HAP-1 (cell line): ENCODE measurements around the gene PCMT1.
"Not testable (repeated sequence)": the region's sequence is repeated elsewhere in the genome, so short reads cannot be mapped to it uniquely, and the experiment has no call there.

Source experiments
- DNase-seq, 2 experiments: peaks; one replicate each; pipeline ENCODE4 v3.0.0-alpha.2; 2016 to 2020; ENCODE audit warnings: low spot score in 2 of 2
- H3K27me3 ChIP-seq: fragments of 250-450 bp; sonication (Bioruptor Pico); 2 replicates; pipeline ENCODE4 v1.5.1; 2020; ENCODE audit warnings: low read depth, mild to moderate bottlenecking, moderate library complexity
- H3K36me3 ChIP-seq: fragments of 250-450 bp; sonication (Bioruptor Pico); replicated peaks from 2 replicates; pipeline ENCODE4 v1.5.1; 2020; ENCODE audit warnings: mild to moderate bottlenecking
- H3K4me1 ChIP-seq: fragments of 250-450 bp; sonication (Bioruptor Pico); 2 replicates; pipeline ENCODE4 v1.5.1; 2020; ENCODE audit warnings: mild to moderate bottlenecking
- H3K4me3 ChIP-seq: fragments of 250-450 bp; sonication (Bioruptor Pico); 2 replicates; pipeline ENCODE4 v1.5.1; 2020; ENCODE audit warnings: mild to moderate bottlenecking, moderate library complexity
- H3K9me3 ChIP-seq: fragments of 250-450 bp; sonication (Bioruptor Pico); 2 replicates; pipeline ENCODE4 v1.5.1; 2020; ENCODE audit warnings: mild to moderate bottlenecking, moderate library complexity
- in situ Hi-C: fragments of 300-500 bp; cut with MboI; formaldehyde crosslinking; loops from 3 replicates; pipeline ENCODE4 v1.14.3; 2020; ENCODE audit warnings: low sequenced_read_pairs, inconsistent platforms, mixed read lengths

Gene PCMT1

DNA sequence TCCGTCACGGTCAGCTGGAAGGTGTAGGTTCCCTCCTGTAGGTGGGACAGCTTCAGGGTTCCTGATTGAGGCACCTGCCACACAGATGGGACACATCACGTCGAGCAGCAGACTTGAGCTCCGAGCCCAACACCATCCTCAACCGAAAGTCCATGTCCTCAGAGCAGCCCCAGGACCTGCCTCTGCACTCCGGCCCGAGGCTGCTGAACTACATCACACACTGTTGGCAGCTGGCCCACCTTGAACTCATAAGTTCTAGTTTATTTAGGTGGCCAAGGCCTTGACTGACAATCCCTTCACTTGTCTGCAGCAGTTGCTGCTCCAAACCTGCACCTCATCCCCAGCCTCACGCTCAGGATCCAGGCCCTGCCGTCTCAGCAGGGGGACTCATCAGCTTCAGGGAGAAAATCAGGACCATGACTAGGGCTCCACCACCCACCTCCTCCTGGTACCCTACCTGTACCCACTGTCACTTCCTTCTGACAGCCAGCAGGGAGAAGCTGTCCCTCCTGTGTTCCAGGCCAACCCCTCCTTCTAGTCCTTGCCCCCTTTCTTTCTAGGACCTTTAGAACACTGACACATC is 93.6 kb downstream of the PCMT1 start:
- H3K4me1 ChIP-seq = no peaks in the 10 kb centered on the region
- no peak for DNase-seq
- in situ Hi-C loops = loop anchor here (25.0 kb wide), 1 partner anchor 169 kb away; no protein-coding TSS in a partner anchor

DNA sequence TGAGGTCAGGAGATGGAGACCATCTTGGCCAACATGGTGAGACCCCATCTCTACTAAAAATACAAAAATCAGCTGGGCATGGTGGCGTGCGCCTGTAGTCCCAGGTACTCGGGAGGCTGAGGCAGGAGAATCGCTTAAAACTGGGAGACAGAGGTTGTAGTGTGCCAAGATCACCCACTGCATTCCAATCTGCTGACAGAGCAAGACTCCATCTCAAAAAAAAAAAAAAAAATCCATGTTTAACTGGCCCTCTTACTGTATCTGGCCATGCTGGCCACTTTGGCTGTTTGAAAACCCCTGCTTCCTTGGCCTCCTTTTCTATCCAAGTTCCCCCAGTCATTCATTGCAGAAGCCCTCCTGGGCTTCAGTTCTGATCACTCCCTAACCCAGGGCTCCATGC is 94.5 kb downstream of the PCMT1 start:
- not testable (repeated sequence) for DNase-seq, H3K36me3 ChIP-seq, H3K9me3 ChIP-seq, H3K27me3 ChIP-seq, H3K4me3 ChIP-seq, H3K4me1 ChIP-seq
- in situ Hi-C loops = loop anchor here (25.0 kb wide), 1 partner anchor 168 kb away; no protein-coding TSS in a partner anchor

More for the DNA sequence above, 93.6 kb downstream of the PCMT1 start:
- Histone ChIP-seq H3K4me3 (no peak overlapping the region), H3K9me3 (no peaks in the 10 kb centered on the region), H3K27me3 (no peaks in the 10 kb centered on the region), H3K36me3 (no peaks in the 10 kb centered on the region)

DNA sequence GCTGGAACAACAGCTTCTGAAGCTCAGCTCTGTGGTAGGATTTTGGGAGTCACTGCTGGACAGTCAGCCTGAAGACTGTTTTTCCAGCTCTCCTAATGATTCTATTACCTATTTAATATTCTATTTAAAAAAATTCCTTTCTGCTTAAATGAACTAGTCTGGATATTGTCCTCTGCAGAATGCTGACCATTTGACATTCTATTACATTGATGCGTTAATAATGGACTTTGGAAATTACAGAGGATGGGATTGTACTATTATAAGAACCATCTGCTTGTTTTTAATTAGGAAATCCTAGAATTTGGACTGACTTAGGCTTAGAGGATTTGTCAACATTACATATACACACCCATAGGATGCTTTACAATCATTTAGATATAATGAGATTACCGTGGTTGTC is 94.9 kb downstream of the PCMT1 start:
- no peak for DNase-seq
- Histone ChIP-seq H3K36me3 (no peaks in the 10 kb centered on the region), H3K27me3 (no peaks in the 10 kb centered on the region), H3K4me1 (no peaks in the 10 kb centered on the region), H3K4me3 (no peak overlapping the region), H3K9me3 (no peaks in the 10 kb centered on the region)
- in situ Hi-C loops = loop anchor here (25.0 kb wide), 1 partner anchor 168 kb away; no protein-coding TSS in a partner anchor

DNA sequence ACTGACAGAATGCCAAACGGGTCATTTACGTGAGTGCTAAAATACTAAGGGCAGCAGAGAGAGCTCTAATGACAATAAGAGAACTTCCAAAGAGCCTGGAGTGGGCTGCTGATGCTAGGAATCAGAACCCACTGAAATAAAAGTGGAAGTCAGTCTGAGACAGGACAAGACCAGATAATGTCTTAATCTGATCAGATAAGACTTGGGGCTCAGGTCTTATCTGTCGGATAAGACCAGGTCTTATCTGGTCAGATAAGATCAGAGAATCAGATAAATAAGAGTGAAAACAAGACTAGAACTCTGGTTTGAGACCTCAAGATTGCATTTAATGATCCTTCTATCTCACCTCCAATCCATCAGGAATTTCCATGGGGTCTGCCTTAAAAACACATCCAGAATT is 96.0 kb downstream of the PCMT1 start:
- DNase-seq = no peak
- Histone ChIP-seq H3K4me1 (no peaks in the 10 kb centered on the region), H3K36me3 (no peaks in the 10 kb centered on the region), H3K9me3 (no peaks in the 10 kb centered on the region), H3K4me3 (no peak overlapping the region), H3K27me3 (no peaks in the 10 kb centered on the region)
- in situ Hi-C loops = loop anchor here (25.0 kb wide), 1 partner anchor 167 kb away; no protein-coding TSS in a partner anchor

DNA sequence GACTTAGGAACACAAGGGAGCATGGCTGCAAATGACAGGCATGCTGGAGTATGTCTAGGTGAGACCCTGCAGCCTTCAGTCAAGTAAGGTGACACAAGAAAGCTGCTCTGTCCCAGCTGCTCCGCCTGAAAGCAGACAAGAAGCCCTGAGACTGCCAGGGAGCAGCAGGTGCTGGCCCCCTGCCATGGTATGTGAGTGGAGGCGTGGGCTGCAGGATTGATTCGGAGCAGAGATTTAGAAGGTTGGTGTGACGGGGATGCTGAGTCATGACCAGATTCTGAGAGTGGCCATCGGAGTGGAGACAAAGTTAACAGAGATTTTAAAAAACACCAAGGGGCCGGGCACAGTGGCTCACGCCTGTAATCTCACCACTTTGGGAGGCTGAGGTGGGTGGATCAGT is 96.8 kb downstream of the PCMT1 start:
- no peak for DNase-seq

DNA sequence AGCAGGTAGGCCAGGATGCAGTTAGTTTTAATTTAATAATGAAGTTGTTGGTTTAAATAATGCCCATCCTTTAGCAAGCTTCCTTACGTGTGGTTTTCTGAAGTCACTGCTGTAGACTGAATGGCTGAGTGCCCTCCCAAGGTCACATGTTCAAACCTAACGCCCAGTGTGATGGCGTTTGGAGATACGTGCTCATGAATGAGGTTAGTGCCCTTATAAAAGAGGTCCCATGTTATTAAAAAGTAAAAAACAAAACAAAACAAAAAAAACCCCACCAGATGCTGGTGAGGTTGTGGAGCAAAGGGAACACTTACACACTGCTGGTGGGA is 98.4 kb downstream of the PCMT1 start:
- H3K4me3 ChIP-seq = no peak overlapping the region
- in situ Hi-C loops = loop anchor here (25.0 kb wide), 1 partner anchor 164 kb away; no protein-coding TSS in a partner anchor
- H3K4me1 ChIP-seq = no peaks in the 10 kb centered on the region

More for the DNA sequence above, 96.8 kb downstream of the PCMT1 start:
- Histone ChIP-seq H3K27me3 (no peaks in the 10 kb centered on the region), H3K9me3 (no peaks in the 10 kb centered on the region), H3K4me3 (no peak overlapping the region), H3K36me3 (no peaks in the 10 kb centered on the region), H3K4me1 (no peaks in the 10 kb centered on the region)
- in situ Hi-C loops = loop anchor here (25.0 kb wide), 1 partner anchor 166 kb away; no protein-coding TSS in a partner anchor

DNA sequence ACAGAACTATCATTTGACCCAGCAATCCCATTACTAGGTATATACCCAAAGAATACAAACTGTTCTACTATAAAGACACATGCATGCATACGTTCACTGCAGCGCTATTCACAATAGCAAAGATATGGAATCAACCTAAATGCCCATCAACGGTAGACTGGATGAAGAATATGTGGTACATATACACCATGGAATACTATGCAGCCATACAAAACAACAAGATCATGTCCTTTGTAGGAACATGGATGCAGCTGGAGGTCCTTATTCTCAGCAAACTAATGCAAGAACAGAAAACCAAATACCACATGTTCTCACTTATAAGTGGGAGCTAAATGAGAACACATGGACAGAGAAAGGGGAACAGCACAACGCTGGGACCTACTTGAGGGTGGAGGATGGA is 98.8 kb downstream of the PCMT1 start:
- H3K27me3 ChIP-seq, H3K4me1 ChIP-seq, H3K4me3 ChIP-seq, DNase-seq, H3K9me3 ChIP-seq, H3K36me3 ChIP-seq: not testable (repeated sequence)
- in situ Hi-C loops = loop anchor here (25.0 kb wide), 1 partner anchor 164 kb away; no protein-coding TSS in a partner anchor

More for the DNA sequence above, 98.4 kb downstream of the PCMT1 start:
- Histone ChIP-seq H3K36me3 (no peaks in the 10 kb centered on the region), H3K27me3 (no peaks in the 10 kb centered on the region), H3K9me3 (no peaks in the 10 kb centered on the region)
- DNase-seq = no peak

DNA sequence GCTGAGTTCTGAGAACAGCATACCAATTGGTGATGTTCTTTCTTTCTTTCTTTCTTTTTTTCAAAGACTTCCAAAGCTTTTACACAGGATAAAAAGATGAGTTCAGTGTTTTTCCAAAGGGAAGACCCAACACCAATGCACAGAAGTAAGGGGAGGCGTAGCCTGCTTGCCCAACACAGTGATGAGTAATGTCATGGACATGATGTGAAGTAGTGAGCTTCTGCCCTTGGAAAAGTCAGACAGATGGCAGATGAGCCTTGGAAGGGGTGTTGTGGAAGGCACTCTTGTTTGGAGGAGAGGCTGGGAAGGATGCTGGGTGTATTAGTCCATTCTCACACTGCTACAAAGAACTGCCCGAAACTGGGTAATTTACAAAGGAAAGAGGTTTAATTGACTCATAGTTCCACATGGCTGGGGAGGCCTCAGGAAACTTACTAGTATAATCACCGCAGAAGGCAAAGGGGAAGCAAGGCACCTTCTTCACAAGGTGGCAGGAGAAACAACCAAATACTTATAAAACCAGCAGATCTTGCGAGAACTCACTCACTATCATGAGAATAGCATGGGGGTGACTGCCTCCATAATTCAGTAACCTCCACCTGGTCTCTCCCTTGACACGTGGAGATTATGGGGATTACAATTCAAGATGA is 102.0 kb downstream of the PCMT1 start:
- H3K4me3 ChIP-seq = no peak overlapping the region
- H3K9me3 ChIP-seq = no peaks in the 10 kb centered on the region
- DNase-seq = no peak
- H3K36me3 ChIP-seq = no peaks in the 10 kb centered on the region
- in situ Hi-C loops = no loop called here
- H3K4me1 ChIP-seq = peaks cover 10% of the 10 kb centered on the region
- no peaks in the 10 kb centered on the region for H3K27me3 ChIP-seq

DNA sequence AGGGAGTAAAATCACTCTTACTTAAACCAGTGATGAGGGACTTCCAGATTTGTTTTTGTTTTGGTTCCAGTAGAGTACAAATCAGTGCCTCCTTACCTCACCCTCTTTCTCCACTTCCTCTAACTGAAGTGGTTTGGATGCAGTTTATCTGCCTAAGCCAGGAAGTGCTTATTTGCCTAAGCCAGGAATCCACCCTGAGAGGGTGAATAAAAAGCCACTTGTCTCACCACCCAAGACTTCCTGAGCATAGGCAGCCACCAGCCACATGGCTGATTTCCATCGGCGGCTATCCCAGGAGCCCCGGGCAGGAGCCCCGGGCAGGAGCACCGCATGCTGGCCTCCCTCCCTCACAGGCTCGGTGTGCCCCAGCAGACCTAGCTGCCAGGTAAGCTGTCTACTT is 102.6 kb downstream of the PCMT1 start:
- H3K9me3 ChIP-seq = no peaks in the 10 kb centered on the region
- no peaks in the 10 kb centered on the region for H3K36me3 ChIP-seq
- peaks cover 10% of the 10 kb centered on the region for H3K4me1 ChIP-seq
- H3K27me3 ChIP-seq = no peaks in the 10 kb centered on the region
- no peak for DNase-seq
- H3K4me3 ChIP-seq = no peak overlapping the region
- in situ Hi-C loops = no loop called here

DNA sequence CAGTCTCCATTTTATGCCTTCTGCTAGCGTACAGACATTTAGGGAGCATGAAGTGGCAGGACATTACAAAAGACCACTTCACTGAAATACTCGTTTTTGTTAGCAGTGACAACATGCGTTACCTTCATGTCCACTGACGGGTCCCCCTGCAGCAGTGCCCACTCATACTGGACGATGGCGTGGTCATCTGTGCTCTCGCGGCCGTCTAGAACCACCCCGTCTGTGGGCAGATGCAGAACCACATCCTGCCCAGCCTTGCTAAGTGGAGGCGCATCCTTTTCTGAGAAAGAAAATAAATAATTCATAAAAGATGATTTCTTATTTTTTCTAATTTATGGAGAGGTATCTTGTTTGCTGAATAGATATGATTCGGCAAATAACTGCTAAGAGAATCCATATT is 103.3 kb downstream of the PCMT1 start:
- in situ Hi-C loops = no loop called here
- DNase-seq = no peak
- Histone ChIP-seq H3K36me3 (no peaks in the 10 kb centered on the region), H3K9me3 (no peaks in the 10 kb centered on the region), H3K4me3 (no peak overlapping the region), H3K4me1 (peaks cover 10% of the 10 kb centered on the region), H3K27me3 (no peaks in the 10 kb centered on the region)

DNA sequence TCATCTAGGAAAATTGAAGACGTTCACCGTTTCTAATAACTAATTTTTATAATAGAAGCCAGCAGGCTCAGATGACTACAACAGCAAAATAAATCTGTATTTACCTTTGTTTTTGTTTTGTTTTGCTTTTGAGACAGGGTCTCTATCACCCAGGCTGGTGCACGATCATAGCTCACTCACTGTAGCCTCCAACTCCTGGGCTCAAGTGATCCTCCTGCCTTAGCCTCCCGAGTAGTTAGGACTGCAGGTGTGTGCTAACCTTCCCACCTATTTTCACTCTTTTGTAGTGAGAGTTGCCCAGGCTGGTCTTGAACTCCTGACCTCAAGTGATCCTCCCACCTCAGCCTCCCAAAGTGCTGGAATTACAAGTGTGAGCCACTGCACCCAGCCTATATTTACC is 104.5 kb downstream of the PCMT1 start:
- peaks cover 10% of the 10 kb centered on the region for H3K4me1 ChIP-seq
- H3K27me3 ChIP-seq, in situ Hi-C loops, H3K9me3 ChIP-seq, DNase-seq, H3K36me3 ChIP-seq, H3K4me3 ChIP-seq: not testable (repeated sequence)

DNA sequence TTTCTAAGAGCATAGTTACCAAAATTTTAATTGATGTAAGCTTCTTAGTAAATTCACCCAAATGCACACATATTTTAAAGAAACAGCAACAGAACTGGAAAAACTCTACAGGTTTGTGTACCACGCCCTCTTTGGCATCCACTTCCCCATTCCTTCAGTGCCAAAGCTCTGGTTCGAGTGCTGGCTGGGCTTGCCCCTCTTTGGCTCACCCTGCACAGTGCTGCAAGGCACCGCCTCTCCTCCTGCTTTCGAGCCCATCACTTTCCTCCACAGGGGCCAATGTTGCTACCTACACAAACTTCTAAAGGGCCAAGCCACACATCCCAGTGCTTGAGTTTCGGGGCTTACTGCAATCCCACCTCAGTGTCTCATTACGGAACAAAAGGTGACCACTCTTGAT is 105.0 kb downstream of the PCMT1 start:
- peaks cover 11% of the 10 kb centered on the region for H3K4me1 ChIP-seq
- no peak overlapping the region for H3K4me3 ChIP-seq
- no peaks in the 10 kb centered on the region for H3K36me3 ChIP-seq
- no peak for DNase-seq
- H3K27me3 ChIP-seq = no peaks in the 10 kb centered on the region
- in situ Hi-C loops = no loop called here
- no peaks in the 10 kb centered on the region for H3K9me3 ChIP-seq

DNA sequence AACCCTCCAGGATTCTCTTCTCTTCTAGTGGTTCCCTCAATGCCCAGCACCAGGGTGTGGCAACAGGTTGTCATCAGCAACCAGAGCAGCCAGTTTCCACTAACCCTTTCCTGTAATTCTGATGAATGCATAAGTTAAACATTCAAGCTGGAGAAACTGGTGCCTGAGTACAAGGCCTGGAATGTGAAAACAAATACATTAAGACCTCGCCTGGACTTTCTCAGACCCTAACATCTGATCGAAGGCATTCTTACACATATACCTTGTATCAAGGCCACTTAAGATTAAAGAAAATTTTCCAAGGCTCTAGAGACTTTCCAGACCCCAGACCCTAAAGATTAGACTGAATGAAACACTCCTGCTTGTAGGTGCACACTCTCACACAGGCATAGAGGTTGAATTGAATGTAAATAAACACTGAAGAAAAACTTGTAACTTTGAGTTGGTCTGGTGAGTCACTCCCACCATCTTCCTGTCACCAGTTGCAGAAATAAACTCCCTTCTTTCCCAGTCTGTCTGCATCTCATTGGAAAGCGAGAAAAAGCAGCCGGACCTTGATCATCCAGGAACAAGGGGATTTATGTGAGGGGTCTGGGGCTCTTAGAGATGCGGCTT is 105.6 kb downstream of the PCMT1 start:
- no peaks in the 10 kb centered on the region for H3K27me3 ChIP-seq
- H3K9me3 ChIP-seq = no peaks in the 10 kb centered on the region
- peaks cover 17% of the 10 kb centered on the region for H3K4me1 ChIP-seq
- no peak for DNase-seq
- no peak overlapping the region for H3K4me3 ChIP-seq
- in situ Hi-C loops = no loop called here
- H3K36me3 ChIP-seq = no peaks in the 10 kb centered on the region

DNA sequence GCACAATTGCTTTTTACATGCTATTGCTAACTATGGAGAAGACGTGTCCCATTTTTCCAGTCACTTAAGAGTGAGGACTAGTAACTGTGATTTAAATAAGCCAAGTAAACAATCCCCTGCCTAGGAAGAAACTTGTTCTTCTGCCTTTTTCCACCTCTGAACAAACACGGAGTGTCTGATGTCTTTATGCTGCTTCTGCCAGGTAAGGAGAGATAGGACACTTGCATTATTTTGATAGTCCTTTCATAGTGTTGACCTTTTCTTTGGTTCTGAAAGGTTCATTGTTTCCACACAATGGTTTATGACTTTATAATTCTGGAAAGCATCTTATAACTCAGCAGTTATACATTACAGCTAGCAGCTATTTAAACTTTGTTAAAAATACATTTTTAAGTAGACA is 106.2 kb downstream of the PCMT1 start:
- in situ Hi-C loops = no loop called here
- peaks cover 18% of the 10 kb centered on the region for H3K4me1 ChIP-seq

More for the DNA sequence above, 106.2 kb downstream of the PCMT1 start:
- DNase-seq = peak in 1 of 2 experiments; percentile 4
- Histone ChIP-seq H3K27me3 (no peaks in the 10 kb centered on the region), H3K4me3 (no peak overlapping the region), H3K9me3 (no peaks in the 10 kb centered on the region), H3K36me3 (no peaks in the 10 kb centered on the region)
